TTC549 (cell line): ENCODE results near the gene ATRIP.
"Not testable (repeated sequence)": the region's sequence is repeated elsewhere in the genome, so short reads cannot be mapped to it uniquely, and the experiment has no call there.

ENCODE experiments used
- FAIRE-seq: peaks from 2 replicates; lab custom pipeline; 2012; peaks lifted over from hg19 to GRCh38; lab: Jason Lieb, UNC

ATRIP gene

DNA sequence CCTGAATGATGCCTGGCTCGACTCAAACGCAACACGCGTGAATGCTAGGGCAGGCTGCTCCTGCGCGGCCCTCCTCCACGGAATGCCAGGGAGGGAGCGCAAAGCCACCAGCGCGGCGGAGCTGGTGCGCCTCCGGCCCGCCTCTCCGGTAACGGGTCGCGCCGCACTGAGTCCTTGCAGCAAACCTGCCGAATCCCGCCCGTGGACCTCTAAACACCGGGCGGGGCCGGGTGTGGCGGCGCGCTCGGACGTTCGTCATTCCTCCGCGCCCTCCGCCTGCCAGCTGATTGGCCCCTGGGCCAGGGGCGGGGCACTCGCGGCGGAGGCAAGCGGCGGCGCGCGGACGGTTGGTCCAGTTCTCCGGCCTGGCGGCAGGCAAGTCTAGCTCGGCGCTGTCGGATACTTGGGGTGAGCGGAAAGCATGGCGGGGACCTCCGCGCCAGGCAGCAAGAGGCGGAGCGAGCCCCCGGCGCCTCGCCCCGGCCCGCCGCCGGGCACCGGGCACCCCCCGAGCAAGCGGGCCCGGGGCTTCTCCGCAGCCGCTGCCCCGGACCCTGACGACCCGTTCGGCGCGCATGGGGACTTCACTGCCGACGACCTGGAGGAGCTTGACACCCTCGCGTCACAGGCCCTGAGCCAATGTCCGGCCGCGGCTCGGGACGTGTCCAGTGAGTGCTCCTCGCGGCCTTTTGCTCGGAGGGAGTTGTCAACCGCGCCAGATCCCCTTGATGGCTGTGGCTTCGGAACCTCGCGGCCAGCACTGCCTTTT lies at the start of gene ATRIP:
ATRIP (plus strand) TSS at position 313 of the 769 bp plus-strand sequence; CDS start at position 422, 109 bp downstream.
- no peak for FAIRE-seq

DNA sequence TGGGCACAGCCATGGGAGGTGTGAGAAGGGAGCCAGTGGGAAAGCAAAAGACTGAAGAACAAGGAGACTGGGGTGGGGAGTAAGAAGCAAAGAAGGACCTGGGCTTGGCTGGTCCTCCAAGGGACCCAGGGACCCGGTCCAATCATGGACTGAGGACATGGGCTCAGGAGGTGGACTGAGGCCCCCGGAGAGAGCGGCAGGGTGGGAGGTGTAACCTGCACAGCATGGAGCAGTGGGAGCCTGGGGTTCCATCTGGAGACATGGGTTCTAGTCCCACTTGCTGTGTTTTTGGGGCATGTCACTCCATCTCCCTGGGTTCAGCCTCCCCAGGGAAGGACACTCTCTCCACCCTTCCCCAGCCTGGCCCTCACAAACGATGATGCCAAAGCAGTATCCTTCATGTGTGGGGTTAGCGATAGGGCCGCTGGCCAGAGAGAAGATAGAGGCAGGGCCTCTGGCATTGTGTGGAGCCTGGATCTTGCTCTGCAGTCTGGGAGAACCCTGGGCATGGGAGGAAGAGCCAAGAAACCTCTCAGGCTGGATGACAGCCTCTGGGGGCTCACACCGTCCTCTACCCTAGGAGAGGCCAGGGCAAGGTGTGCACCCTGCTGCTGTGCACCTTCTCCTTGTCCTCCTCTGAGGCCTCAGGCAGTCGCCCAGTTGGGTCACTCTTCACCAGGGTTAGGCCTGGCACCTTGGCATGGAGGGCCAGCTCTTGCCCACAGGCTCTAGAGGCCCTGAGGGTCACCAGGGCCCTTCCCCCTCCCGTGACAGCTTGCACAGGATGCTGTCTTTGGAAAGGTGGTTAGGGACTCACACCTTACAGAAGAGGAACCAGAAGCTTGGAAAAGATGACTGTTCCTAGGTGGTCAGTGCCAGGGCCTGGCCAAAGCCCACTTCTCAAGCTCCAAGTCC lies 48.5 kb upstream of the ATRIP start:
- no peak for FAIRE-seq

GRCh38 chr3:48398701-48399386 lies 47.7 kb upstream of the ATRIP start:
- no peak for FAIRE-seq

DNA sequence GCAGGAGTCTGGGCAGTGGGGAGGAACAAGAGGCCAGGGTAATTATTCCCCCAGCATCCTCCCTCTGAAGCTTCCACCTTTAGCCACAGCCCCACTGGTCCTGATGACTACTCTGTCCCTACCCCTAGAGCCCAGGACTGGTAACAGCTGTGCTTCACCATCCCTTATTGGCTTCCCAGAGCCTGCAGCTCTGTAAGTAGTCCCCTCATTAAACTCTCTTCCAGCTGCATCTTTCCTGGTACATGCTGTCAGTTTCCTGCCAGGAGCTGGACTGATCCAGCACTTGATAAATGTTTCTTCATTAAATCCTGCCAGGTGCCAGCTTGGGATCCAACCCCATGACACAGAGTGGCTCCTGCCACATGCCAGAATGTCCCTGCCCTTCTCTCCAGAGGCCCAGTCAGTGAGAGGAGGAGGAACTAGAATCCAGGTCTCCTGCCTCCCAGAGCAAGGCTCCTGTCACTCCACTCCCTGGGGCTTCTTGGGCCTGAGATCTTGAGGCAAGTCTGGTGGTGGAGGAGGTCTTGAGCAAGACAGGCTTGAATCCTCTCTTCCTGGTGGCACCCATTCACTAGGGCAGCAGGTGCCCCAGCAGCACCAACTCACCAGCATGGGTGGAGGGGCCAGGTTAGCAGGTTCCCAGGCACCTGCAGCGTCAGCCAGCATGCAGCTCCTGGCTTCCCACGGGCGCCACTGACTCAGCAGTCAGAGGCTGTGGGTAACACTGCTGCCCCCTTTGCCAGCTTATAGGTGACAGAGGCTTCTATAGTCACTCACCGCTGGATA lies 47.0 kb upstream of the ATRIP start:
- no peak for FAIRE-seq

GRCh38 chr3:48400824-48401433 lies 45.6 kb upstream of the ATRIP start:
- no peak for FAIRE-seq

DNA sequence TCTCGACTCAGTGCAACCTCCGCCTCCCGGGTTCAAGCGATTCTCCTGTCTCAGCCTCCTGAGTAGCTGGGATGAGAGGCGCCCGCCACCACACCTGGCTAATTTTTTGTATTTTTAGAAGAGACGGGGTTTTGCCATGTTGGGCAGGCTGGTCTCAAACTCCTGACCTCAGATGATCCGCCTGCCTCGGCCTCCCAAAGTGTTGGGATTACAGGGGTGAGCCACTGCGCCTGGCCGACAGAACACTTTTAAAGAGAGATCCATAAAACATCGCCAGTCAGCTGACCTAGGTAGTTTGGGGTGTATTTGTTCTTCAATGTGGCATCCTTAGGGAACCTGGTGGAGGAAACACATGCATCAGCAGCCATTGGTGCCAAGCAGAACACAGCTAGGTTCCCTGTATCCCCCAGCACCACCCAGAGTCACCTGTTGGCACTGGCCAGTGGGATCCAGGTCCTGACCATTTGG lies 45.1 kb upstream of the ATRIP start:
- FAIRE-seq = not testable (repeated sequence)

- no peak for FAIRE-seq
These were observed 44.2 kb upstream of the ATRIP start for GRCh38 chr3:48402281-48402732.

GRCh38 chr3:48402907-48403306 lies 43.6 kb upstream of the ATRIP start:
- no peak for FAIRE-seq

DNA sequence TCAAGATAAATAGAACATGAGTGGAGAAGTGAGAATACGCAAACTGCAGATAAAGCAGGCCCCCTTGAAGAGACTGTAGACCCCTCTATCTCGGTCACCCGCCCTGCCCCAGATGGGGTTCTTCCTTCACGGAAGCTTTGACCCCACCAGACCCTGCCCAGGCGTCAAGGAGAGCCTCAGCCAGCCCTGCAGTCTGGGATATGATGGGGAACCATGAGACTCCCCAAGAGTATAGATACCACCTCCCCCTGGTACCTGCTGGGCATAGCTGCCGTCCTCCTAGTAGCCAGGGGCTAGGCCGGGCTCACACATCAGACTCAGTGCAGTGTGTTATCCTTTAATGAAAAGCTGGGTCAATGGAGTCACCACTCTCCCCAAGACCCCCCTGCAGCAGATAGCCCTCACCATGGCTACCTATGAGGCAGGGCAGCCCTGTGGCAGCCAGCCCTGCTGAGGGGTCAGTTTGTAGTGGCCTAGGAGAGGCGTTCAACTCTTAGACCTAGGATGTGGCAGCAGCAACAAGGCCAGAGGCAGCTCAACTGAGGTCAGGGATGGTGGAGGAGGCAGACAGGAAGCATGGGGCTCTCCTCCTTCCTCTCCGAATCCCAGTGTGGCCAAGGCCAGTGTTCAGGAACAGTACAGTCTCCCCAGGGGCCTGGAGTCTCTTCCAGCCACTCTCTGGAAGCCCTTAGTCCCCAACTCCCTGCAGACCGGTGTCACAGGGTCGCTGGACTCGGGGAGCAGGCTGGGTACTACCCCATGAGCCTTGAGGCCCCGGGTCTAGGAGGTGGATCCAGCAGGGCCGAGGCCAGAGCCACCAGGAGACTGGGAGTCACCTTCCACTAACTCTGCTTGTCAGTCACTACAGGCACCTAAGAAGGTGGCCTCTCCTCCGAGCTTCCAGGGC lies 42.8 kb upstream of the ATRIP start:
- no peak for FAIRE-seq

- no peak for FAIRE-seq
These were observed 41.8 kb upstream of the ATRIP start for GRCh38 chr3:48404440-48405342.

DNA sequence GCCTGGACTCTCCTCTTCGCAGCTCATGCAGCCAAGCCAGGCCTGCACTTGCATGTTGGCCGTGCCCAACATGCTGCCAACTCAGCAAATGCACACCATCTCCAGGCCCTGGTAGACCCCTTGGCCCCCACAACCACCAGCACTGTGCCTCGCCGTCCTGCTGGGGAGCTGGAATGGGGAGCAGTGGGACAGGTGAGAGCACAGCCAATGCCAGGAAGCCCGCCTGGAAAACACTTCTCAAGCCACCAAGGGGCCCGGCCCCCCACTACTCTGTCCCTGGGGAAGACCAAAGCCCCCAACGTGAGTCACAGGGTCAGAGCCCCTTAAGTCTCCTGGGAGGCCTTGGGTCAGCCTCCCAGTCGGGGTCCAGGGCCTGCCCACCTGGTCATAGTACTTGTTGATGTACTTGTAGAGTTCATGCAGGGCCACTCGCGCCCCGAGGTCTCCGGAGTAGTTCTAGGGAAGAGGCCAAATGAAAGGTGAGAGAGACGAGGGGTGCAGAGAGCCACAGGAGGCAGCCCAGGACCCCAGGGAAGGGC lies 41.1 kb upstream of the ATRIP start:
- no peak for FAIRE-seq

DNA sequence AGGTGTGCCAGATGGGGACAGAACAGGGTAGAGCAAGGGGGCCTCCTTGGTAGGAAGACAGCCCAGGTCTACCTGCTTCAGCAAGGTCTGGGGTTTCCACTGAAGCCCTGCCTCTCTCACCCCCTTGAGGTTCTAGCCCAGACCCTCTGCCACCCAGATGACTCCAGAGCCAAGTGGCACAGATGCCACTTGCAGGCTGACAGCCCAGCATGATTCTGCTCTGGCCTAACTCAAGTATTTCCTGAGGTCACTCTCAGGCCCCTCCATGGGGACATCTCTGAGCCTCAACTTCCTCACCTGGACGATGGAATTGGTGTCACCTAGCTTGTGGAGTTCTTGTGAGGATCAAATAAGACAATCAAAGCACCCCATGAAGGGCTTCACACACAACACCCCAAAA lies 40.6 kb upstream of the ATRIP start:
- no peak for FAIRE-seq

- no peak for FAIRE-seq
These were observed 39.8 kb upstream of the ATRIP start for GRCh38 chr3:48406443-48407431.

- no peak for FAIRE-seq
These were observed 38.9 kb upstream of the ATRIP start for GRCh38 chr3:48407542-48408099.

- FAIRE-seq = no peak
These were observed 37.7 kb upstream of the ATRIP start for GRCh38 chr3:48408823-48409281.

DNA sequence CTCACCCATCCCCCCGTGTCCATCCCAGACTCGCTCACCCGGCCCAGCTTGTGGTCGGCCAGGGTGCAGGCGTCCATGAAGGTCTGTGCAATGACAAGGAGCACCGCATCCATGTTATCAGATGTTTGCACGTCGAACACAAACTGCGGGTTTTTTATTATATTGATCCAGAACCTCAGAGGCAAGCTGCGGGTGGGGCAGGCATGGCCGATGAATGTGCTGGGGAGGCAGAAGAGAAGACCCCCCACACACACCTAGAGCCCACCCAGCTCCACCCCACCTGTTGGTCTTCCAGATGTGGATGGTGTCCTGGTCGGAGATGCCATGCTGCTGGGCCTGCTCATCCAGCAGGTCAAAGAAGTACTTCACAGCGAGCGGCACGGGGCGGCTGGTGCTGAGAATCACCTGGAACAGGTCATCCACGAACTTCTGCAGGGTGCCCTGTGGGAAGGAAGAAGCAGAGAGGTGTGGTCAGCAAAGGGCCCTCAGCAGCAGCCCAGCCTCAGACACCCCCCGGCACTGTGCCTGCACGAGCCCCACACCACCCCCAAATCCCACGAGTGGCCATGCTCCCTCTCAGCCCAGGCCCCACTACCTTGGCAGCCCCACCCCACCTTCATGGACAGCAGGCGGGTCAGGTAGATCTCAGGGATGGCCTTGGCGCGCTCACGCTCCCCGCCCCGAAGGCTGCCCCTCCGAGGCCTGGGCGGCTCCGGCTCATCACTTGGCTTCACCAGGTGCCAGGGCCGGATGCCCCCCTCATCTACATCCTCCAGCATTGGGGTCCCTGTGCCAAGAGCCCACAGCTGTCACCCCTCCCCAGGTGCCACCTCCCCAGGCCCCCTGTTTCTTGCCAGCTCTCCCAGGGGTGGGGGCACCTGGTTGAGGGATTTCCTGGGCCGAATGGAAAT lies 37.0 kb upstream of the ATRIP start:
- FAIRE-seq = no peak
